Tongue (tissue), 2 donors: ENCODE results near the gene VMO1. TPM values are rescaled to one million over a fixed set of nuclear protein-coding genes. Genes with fewer than 3 reads are reported as not detected.

ENCODE experiments used
- DNase-seq: peaks from one replicate; pipeline ENCODE4 v3.0.0-alpha.2; 2015
- total RNA-seq: library from RNA; depleted of rRNA; stranded (reverse); fragments of >200 nt; gene quantifications from one replicate; pipeline ENCODE4 v1.2.3, GENCODE V29; 2014

VMO1 gene
- total RNA-seq, 1 donor from 2014 or later, result 13.1 TPM

- no peak for DNase-seq
Observed at GRCh38 chr17:4800462-4801196, 14.5 kb upstream of the VMO1 start.

GRCh38 chr17:4796552-4796920 lies 10.4 kb upstream of the VMO1 start:
- peak; percentile 54 for DNase-seq

GRCh38 chr17:4795168-4795567 lies 9.0 kb upstream of the VMO1 start:
- DNase-seq, result no peak

GRCh38 chr17:4790705-4791088 lies 4.5 kb upstream of the VMO1 start:
- no peak for DNase-seq

GRCh38 chr17:4789951-4790704 lies 4.0 kb upstream of the VMO1 start:
- peak; percentile 90 for DNase-seq

- DNase-seq, result no peak
Observed at GRCh38 chr17:4789701-4789950, 3.5 kb upstream of the VMO1 start.

- no peak for DNase-seq
Observed at GRCh38 chr17:4788807-4789700, 2.9 kb upstream of the VMO1 start, which contains the start of gene GLTPD2. GLTPD2 (plus strand) TSS chr17:4788964; CDS start chr17:4789012, 48 bp downstream.

GRCh38 chr17:4788159-4788806 lies 2.1 kb upstream of the VMO1 start:
- no peak for DNase-seq

GRCh38 chr17:4786516-4786915 lies 352 bp upstream of the VMO1 start:
- DNase-seq, result no peak

GRCh38 chr17:4785311-4786105 lies 656 bp downstream of the VMO1 start:
- DNase-seq, result no peak

- no peak for DNase-seq
Observed at GRCh38 chr17:4782652-4783051, 3.5 kb downstream of the VMO1 start.

- DNase-seq, result no peak
Observed at GRCh38 chr17:4780325-4780955, 5.7 kb downstream of the VMO1 start.

- DNase-seq, result no peak
Observed at GRCh38 chr17:4777969-4778760, 8.0 kb downstream of the VMO1 start.

- no peak for DNase-seq
Observed at GRCh38 chr17:4772235-4772613, 13.9 kb downstream of the VMO1 start.

- DNase-seq, result no peak
Observed at GRCh38 chr17:4771519-4772234, 14.5 kb downstream of the VMO1 start, which contains the start of gene TM4SF5. TM4SF5 (plus strand) TSS chr17:4771886; CDS start chr17:4771923, 37 bp downstream.

- no peak for DNase-seq
Observed at GRCh38 chr17:4769628-4770027, 16.5 kb downstream of the VMO1 start.

GRCh38 chr17:4768298-4768697 lies 17.9 kb downstream of the VMO1 start:
- no peak for DNase-seq

GRCh38 chr17:4766723-4767122 lies 19.4 kb downstream of the VMO1 start:
- DNase-seq, result no peak

- DNase-seq, result no peak
Observed at GRCh38 chr17:4766201-4766600, 20.0 kb downstream of the VMO1 start.

- no peak for DNase-seq
Observed at GRCh38 chr17:4764595-4764994, 21.6 kb downstream of the VMO1 start.
